WI38 (cell line): Measurements from ENCODE around the gene MRPL58.

Experiments used
- H3K4me3 ChIP-seq: 2 replicates; pipeline ENCODE4 v1.5.1; 2011; ENCODE audit warnings: low read depth, mild to moderate bottlenecking, control low read depth, low read length
- TF ChIP-seq, protein P1 (sequence below): IDR thresholded peaks from 2 replicates; pipeline ENCODE4 v1.5.1; 2012; ENCODE audit warnings: low read depth, mild to moderate bottlenecking, control low read depth, low read length

MRPL58 gene

DNA sequence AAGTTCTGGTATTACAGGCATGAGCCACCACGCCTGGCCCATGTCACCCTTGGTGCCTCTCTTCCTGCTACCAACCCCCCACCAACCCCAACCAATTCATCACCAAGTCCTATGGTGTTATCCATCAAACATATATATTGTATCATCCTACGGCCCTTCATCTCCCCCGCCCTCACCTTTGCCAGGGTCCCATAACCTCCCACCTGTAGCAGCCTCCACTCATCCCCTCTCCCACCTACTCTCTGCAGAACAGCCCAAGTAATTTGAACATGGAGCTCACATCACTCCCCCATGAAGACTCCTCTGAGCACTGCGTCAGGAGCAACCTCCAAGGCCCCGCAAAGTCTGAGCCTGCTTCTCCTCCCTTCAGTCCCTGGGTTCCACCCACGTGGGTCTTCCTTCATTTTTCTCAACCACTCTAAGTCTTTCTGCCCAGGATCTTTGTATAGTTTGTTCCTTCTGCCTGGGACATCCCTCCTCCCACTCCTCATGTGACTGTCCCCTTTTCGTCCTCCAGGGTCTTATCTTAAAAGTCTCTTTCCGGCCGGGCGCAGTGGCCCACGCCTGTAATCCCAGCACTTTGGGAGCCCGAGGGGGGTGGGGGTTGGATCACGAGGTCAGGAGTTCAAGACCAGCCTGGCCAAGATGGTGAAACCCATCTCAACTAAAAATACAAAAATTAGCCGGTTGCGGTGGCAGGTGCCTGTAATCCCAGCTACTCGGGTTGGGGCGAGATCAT is 32.9 kb upstream of the MRPL58 start:
- no peak overlapping the region for H3K4me3 ChIP-seq
- TF ChIP-seq, protein P1, sequence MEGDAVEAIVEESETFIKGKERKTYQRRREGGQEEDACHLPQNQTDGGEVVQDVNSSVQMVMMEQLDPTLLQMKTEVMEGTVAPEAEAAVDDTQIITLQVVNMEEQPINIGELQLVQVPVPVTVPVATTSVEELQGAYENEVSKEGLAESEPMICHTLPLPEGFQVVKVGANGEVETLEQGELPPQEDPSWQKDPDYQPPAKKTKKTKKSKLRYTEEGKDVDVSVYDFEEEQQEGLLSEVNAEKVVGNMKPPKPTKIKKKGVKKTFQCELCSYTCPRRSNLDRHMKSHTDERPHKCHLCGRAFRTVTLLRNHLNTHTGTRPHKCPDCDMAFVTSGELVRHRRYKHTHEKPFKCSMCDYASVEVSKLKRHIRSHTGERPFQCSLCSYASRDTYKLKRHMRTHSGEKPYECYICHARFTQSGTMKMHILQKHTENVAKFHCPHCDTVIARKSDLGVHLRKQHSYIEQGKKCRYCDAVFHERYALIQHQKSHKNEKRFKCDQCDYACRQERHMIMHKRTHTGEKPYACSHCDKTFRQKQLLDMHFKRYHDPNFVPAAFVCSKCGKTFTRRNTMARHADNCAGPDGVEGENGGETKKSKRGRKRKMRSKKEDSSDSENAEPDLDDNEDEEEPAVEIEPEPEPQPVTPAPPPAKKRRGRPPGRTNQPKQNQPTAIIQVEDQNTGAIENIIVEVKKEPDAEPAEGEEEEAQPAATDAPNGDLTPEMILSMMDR, result no peak

DNA sequence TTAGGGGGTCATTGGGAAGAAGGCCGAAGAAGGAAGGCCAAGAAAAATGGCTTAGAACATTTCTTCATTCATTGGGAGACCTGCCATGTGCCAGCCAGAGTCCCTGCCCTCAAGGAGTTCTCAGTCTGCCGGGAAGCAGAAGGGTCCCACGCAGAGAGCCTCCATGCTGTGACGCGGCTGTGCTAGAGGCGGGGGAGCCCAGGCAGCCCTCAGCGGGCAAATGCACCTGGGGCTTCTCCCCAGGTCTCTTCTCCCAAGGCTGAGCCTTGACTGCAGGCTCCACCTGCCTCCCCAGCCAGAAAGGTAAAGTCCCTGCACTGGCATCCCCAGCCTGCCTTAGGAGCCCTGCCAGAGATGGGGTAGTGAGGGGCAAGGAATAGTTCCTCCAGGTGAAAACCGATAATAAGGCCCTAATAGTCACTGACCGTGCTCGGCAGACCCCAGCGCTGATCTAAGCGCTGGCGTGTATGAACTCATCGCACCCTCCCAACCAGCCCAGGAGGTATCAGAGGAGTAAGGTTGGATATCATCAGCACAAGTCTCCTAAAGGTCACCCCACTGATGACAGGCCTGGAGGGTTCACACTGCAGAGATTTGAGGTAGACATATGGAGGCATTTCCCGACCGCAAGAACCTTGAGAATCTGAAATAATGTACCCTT is 31.0 kb upstream of the MRPL58 start:
- TF ChIP-seq, protein P1, result no peak
- H3K4me3 ChIP-seq, result peak overlapping the region; percentile 66

DNA sequence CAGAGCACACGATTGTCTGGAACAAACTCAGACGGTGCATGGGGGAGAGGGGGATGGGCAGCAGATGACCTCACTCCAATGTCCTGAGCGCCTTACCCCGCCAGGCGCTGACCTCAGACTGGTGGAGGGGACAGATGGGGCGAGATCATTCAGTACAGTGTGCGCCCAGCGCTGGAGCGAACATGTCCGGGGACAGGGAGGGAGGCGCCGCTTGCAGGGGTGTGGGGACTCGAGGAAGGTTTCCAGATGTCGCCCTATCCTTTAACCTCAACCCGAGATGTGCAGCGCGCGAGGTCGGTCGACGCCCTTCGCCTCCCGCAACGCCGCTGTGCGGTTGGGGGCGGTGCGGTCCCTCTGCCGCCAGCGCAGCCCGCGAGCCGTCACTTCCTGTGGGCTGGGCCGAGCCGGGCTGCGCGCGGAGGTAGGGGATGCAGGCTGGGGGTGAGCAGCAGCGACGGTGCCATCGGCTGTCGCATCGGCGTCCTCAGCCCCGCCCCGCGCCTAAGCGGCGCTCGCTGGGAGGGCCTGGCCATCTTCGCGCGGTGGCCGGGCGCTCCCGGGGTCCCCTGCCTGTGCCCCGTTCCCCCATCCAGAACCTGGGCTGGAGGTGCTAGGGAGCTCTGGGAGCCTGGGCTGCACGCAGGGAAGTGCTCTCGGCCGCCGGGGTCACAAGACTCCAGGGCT is 30.3 kb upstream of the MRPL58 start:
- TF ChIP-seq, protein P1, result no peak
- H3K4me3 ChIP-seq, result peak overlapping the region; percentile 66

DNA sequence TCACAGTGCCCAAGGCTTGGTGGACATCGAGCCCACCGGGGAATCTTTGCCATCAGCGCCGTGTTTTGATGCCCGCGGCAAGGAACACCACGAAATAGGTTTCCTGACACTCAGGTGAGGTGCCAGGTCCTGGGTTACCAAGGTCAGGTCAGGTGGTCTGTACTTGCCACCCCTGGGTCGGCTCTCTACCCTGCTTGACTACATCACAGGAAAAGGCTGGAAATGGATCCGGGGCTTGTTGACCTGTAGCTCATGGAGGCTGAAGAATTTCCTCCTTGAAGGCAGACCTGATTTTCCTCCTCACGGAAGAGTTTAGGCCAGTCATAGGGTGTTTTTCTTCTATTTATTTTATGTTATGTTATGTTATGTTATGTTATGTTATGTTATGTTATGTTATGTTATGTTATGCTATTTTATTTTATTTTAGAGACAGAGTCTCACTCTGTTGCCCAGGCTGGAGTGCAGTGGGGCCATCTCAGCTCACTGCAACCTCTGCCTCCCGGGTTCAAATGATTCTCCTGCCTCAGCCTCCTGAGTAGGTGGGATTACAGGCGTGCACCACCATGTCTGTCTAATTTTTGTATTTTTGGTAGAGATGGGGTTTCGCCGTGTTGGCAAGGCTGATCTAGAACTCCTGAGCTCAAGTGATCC is 29.7 kb upstream of the MRPL58 start:
- H3K4me3 ChIP-seq, result peak overlapping the region; percentile 66

DNA sequence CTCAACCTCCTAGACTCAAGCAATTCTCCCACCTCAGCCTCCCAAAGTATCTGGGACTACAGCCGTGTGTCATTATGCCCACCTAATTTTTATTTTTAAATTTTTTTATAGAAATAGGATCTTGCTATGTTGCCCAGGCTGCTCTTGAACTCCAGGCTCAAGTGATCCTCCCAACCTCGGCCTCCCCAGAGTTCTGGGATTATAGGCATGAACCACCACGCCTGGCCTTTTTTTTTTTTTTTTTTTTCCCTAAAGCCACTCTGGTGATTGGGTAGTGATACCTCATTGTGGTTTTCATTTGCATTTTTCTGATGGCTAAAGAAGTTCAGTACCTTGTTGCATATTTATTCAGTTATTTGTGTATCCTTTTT is 26.3 kb upstream of the MRPL58 start:
- H3K4me3 ChIP-seq, result no peak overlapping the region
- TF ChIP-seq, protein P1, result no peak

DNA sequence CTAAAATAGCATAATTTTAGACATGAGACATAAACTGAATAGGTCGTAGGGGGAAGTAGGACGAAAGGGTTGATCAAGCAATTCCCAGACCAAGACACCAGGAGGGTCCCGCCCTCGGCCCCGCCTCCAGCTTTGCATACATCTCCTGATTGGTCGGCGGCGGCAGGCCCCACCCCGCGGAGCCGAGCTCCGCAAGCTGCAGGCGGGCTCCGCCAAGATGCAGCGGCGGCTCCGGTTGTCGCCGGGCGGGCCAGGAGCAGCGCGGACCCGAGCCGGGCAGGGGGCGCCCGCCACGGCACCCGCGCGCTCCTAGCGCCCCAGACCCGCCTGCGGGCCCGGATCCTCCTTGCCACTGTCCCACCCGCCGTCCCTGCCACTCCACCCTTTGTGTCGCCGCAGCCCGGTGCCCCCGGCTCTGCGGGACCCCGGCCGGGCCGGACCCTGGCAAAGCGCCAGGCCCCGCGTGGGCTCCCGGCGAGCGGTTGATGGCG is 25.0 kb upstream of the MRPL58 start, which contains the start of gene CDR2L:
Gene CDR2L, plus strand, starts transcription at position 215 of the 491 bp plus-strand sequence. CDS start 412 bp downstream, outside the sequence.
- H3K4me3 ChIP-seq, result peak within 1 kb of the TSS; percentile 78

More for the DNA sequence above, 25.0 kb upstream of the MRPL58 start, which contains the start of gene CDR2L:
- TF ChIP-seq, protein P1, result no peak
